ENCODE measurements around the gene PDHX. TPM values are rescaled to one million over a fixed set of nuclear protein-coding genes. Genes with fewer than 3 reads are reported as not detected.

The PDHX gene
- total RNA-seq, 1 experiment from 2014 or later = 85.4 TPM

GRCh38 chr11:35031867-35032266 is 115.4 kb downstream of the PDHX start:
- ChIA-PET CTCF (interaction anchor here (0.6 kb wide), 1 partner anchor 187 kb away, joined by 3 read pairs; no protein-coding TSS in a partner anchor), POLR2A (no interaction called here)
- Mint-ChIP-seq H3K27ac (ENCODE audit: unreplicated experiment) (no peak overlapping the region), H3K9me3 (ENCODE audit: unreplicated experiment) (peaks cover 14% of the 10 kb centered on the region), H3K36me3 (ENCODE audit: insufficient read depth, unreplicated experiment) (no peaks in the 10 kb centered on the region), H3K4me1 (ENCODE audit: low read depth, unreplicated experiment) (peaks cover 13% of the 10 kb centered on the region), H3K27me3 (ENCODE audit: insufficient read depth, unreplicated experiment) (no peaks in the 10 kb centered on the region), H3K4me3 (ENCODE audit: unreplicated experiment) (no peak overlapping the region)
- DNase-seq = no peak
- no peak overlapping the region for H3K4me3 ChIP-seq (ENCODE audit: low read depth, low read length)
- no TSS peak for BruUV-seq (replicated peaks)
- H3K27me3 ChIP-seq (replicated peaks; ENCODE audit: control insufficient read depth, insufficient read depth, low read length) = no peaks in the 10 kb centered on the region; the same call in 1 of the 2 replicates
- H3K4me1 ChIP-seq = 0 out of 2 replicates have a peak, but pooled peaks cover 4% of the 10 kb centered on the region
- no peaks in the 10 kb centered on the region for H3K9me3 ChIP-seq
- no peaks in the 10 kb centered on the region for H3K36me3 ChIP-seq (ENCODE audit: control insufficient read depth, insufficient read depth, low read length)
- intact Hi-C loops (cut with micrococcal nuclease; ENCODE audit: unreplicated experiment) = no loop called here
- TF ChIP-seq, protein P1, sequence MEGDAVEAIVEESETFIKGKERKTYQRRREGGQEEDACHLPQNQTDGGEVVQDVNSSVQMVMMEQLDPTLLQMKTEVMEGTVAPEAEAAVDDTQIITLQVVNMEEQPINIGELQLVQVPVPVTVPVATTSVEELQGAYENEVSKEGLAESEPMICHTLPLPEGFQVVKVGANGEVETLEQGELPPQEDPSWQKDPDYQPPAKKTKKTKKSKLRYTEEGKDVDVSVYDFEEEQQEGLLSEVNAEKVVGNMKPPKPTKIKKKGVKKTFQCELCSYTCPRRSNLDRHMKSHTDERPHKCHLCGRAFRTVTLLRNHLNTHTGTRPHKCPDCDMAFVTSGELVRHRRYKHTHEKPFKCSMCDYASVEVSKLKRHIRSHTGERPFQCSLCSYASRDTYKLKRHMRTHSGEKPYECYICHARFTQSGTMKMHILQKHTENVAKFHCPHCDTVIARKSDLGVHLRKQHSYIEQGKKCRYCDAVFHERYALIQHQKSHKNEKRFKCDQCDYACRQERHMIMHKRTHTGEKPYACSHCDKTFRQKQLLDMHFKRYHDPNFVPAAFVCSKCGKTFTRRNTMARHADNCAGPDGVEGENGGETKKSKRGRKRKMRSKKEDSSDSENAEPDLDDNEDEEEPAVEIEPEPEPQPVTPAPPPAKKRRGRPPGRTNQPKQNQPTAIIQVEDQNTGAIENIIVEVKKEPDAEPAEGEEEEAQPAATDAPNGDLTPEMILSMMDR (IDR thresholded peaks at IDR 0.05; ENCODE audit: insufficient read depth in 1 of 2, low read depth in 1 of 2, low read length in 1 of 2, severe bottlenecking in 1 of 2, unreplicated experiment in 1 of 2) = no peak

DNA sequence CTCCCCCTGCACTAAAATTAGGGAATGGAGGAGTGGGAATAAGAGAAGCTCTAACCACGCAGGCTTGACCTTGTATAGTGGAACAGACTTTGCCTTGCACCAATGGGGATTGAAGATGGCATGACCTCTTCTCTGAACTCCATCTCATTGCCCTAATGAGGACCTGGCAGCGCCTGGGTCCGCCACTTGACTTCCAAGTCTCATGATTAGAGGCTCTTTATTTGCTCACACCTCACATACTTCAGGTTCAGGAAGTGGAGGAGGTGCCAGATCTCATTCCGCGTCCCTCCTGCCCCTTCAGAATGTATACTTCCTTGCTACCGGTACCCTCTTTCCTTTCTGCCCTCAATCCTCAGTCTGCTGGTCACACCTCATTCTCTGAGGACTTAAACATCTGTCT is 116.6 kb downstream of the PDHX start:
- Histone ChIP-seq H3K36me3 (ENCODE audit: control insufficient read depth, insufficient read depth, low read length) (no peaks in the 10 kb centered on the region), H3K9me3 (no peaks in the 10 kb centered on the region), H3K4me3 (ENCODE audit: low read depth, low read length) (no peak overlapping the region), H3K4me1 (0 out of 2 replicates have a peak, but pooled peaks cover 4% of the 10 kb centered on the region), H3K27me3 (replicated peaks; ENCODE audit: control insufficient read depth, insufficient read depth, low read length) (no peaks in the 10 kb centered on the region; the same call in 1 of the 2 replicates)
- no TSS peak for BruUV-seq (replicated peaks)
- DNase-seq = no peak
- ChIA-PET POLR2A (no interaction called here), CTCF (no interaction called here)
- TF ChIP-seq, protein P1 (IDR thresholded peaks at IDR 0.05; ENCODE audit: insufficient read depth in 1 of 2, low read depth in 1 of 2, low read length in 1 of 2, severe bottlenecking in 1 of 2, unreplicated experiment in 1 of 2) = no peak
- peaks cover 14% of the 10 kb centered on the region for H3K9me3 Mint-ChIP-seq (ENCODE audit: unreplicated experiment)
- H3K27me3 Mint-ChIP-seq (ENCODE audit: insufficient read depth, unreplicated experiment) = no peaks in the 10 kb centered on the region
- H3K4me3 Mint-ChIP-seq (ENCODE audit: unreplicated experiment) = no peak overlapping the region
- peaks cover 13% of the 10 kb centered on the region for H3K4me1 Mint-ChIP-seq (ENCODE audit: low read depth, unreplicated experiment)
- no peaks in the 10 kb centered on the region for H3K36me3 Mint-ChIP-seq (ENCODE audit: insufficient read depth, unreplicated experiment)
- intact Hi-C loops (cut with micrococcal nuclease; ENCODE audit: unreplicated experiment) = no loop called here
- no peak overlapping the region for H3K27ac Mint-ChIP-seq (ENCODE audit: unreplicated experiment)

- 0 out of 2 replicates have a peak, but pooled peaks cover 4% of the 10 kb centered on the region for H3K4me1 ChIP-seq
These were observed 118.0 kb downstream of the PDHX start for GRCh38 chr11:35034401-35034800.

More at GRCh38 chr11:35034401-35034800, 118.0 kb downstream of the PDHX start:
- H3K4me3 Mint-ChIP-seq (ENCODE audit: unreplicated experiment) = no peak overlapping the region
- no peaks in the 10 kb centered on the region for H3K36me3 ChIP-seq (ENCODE audit: control insufficient read depth, insufficient read depth, low read length)
- no peaks in the 10 kb centered on the region for H3K27me3 Mint-ChIP-seq (ENCODE audit: insufficient read depth, unreplicated experiment)
- no peaks in the 10 kb centered on the region for H3K36me3 Mint-ChIP-seq (ENCODE audit: insufficient read depth, unreplicated experiment)
- H3K27me3 ChIP-seq (replicated peaks; ENCODE audit: control insufficient read depth, insufficient read depth, low read length) = no peaks in the 10 kb centered on the region; the same call in 1 of the 2 replicates
- ChIA-PET POLR2A (no interaction called here), CTCF (no interaction called here)
- H3K9me3 ChIP-seq = no peaks in the 10 kb centered on the region
- no peak for DNase-seq
- no peak overlapping the region for H3K27ac Mint-ChIP-seq (ENCODE audit: unreplicated experiment)
- TF ChIP-seq, protein P1 (IDR thresholded peaks at IDR 0.05; ENCODE audit: insufficient read depth in 1 of 2, low read depth in 1 of 2, low read length in 1 of 2, severe bottlenecking in 1 of 2, unreplicated experiment in 1 of 2) = no peak
- no peak overlapping the region for H3K4me3 ChIP-seq (ENCODE audit: low read depth, low read length)
- no TSS peak for BruUV-seq (replicated peaks)
- intact Hi-C loops (cut with micrococcal nuclease; ENCODE audit: unreplicated experiment) = no loop called here
- peaks cover 13% of the 10 kb centered on the region for H3K4me1 Mint-ChIP-seq (ENCODE audit: low read depth, unreplicated experiment)
- H3K9me3 Mint-ChIP-seq (ENCODE audit: unreplicated experiment) = peaks cover 14% of the 10 kb centered on the region

All from Caco-2 (cell line).